Epithelial cell of proximal tubule (primary cell): ENCODE data around the gene WDR1. TPM values are rescaled to one million over a fixed set of nuclear protein-coding genes. Genes with fewer than 3 reads are reported as not detected.

ENCODE experiments used
- DNase-seq: peaks from one replicate; pipeline ENCODE4 v3.0.0-alpha.2; 2011; ENCODE audit warnings: low read depth
- H3K4me3 ChIP-seq: 2 replicates; pipeline ENCODE4 v1.5.1; 2011; ENCODE audit warnings: low read depth, mild to moderate bottlenecking, low read length
- total RNA-seq: library from RNA; depleted of rRNA; stranded (reverse); fragments of >200 nt; gene quantifications from 2 replicates; pipeline ENCODE4 v1.2.3, GENCODE V29; 2015
- TF ChIP-seq, protein P1 (sequence below): conservative IDR thresholded peaks from 2 replicates; pipeline ENCODE4 v1.5.1; 2012; ENCODE audit warnings: low read depth, mild to moderate bottlenecking, low read length

The WDR1 gene
- total RNA-seq, 1 donor from 2014 or later = 242 TPM

DNA sequence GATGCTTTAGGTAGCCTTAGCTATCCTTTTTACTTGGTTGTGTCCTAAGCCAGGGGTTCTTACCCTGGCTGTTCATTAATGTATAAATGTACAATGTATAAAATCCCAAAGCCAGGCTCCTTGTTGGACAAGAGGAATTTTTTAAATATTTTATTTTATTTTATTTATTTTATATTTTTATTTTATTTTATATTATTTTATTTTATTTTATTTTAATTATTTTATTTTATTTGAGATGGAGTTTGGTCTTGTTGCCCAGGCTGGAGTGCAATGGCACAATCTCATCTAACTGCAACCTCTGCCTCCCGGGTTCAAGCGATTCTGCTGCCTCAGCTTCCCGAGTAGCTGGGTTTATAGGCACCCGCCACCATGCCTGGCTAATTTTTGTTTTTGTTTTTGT is 87.2 kb downstream of the WDR1 start:
- TF ChIP-seq, protein P1, sequence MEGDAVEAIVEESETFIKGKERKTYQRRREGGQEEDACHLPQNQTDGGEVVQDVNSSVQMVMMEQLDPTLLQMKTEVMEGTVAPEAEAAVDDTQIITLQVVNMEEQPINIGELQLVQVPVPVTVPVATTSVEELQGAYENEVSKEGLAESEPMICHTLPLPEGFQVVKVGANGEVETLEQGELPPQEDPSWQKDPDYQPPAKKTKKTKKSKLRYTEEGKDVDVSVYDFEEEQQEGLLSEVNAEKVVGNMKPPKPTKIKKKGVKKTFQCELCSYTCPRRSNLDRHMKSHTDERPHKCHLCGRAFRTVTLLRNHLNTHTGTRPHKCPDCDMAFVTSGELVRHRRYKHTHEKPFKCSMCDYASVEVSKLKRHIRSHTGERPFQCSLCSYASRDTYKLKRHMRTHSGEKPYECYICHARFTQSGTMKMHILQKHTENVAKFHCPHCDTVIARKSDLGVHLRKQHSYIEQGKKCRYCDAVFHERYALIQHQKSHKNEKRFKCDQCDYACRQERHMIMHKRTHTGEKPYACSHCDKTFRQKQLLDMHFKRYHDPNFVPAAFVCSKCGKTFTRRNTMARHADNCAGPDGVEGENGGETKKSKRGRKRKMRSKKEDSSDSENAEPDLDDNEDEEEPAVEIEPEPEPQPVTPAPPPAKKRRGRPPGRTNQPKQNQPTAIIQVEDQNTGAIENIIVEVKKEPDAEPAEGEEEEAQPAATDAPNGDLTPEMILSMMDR = no peak

DNA sequence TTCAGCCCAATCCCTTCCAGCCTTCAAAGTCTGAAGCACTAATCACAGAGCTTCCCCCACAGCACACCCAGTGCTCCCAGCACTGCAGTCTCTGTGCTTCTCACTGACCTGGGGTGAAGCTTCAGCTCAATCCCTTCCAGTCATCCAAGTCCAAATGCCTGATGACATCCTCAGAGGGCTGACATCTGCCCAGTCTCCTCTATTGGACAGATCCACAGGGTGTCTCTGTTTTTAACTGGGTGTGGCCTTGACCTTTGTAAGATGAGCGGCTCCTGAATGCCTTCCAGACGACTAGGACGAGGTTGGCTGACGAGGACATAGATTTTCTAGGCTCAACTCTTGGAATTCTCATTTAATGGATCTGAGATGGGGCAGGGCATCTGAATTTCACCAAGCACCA is 87.7 kb downstream of the WDR1 start:
- TF ChIP-seq, protein P1 = no peak
- H3K4me3 ChIP-seq = no peak overlapping the region
- DNase-seq = no peak

More for the DNA sequence above, 87.2 kb downstream of the WDR1 start:
- H3K4me3 ChIP-seq = no peak overlapping the region
- no peak for DNase-seq

DNA sequence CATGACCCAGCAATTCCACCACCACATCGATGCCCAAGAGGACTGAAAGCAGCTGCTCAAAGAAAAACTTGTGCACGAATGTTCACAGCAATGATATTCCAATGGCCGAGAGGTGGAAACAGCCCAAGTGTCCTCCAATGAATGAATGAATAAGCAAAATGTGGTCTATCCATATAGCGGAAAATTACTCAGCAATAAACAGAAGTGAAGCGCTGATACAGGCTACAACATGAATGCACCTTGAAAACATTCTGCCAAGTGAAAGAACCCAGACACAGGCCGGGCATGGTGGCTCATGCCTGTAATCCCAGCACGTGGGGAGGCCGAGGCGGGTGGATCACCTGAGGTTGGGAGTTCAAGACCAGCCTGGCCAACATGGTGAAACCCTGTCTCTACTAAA is 90.1 kb downstream of the WDR1 start:
- TF ChIP-seq, protein P1 = no peak
- no peak for DNase-seq
- no peak overlapping the region for H3K4me3 ChIP-seq

DNA sequence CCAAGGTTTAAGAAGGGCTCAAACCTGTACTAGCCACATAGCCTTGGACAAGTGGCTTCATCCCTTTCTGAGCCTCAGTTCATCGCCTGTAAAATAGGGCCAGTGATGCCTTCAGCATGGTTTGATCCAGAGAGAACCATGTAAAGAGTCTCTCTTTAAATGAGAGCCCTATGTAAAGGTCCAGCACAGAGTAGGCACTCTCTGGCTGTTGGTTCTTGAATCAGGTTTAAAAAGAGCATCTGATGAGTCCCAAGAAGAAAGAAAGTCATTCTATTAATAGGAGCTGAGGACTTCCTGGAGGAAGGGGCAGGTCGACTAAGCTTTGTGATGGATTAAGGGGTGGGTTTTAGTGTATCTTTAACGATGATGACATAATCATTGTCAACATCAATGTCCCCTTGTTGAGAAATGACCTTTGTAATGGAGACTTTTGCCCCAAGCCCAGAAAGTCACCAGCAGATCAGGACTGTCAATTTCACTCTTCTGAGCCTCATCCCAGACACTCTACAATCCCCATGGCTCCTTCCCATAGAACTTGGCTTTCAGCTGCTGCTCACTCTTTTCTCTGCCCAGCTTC is 91.3 kb downstream of the WDR1 start:
- H3K4me3 ChIP-seq = no peak overlapping the region
- no peak for DNase-seq
- TF ChIP-seq, protein P1 = no peak

Other genes starting within 250 kb of the WDR1 start
- gene SLC2A9, start 95.3 kb downstream of the WDR1 start, total RNA-seq = 0.80 and 2.0 TPM in 2 replicates